ENCODE data around the gene TRIM31. TPM values are rescaled to one million over a fixed set of nuclear protein-coding genes. Genes with fewer than 3 reads are reported as not detected.
"Not testable (repeated sequence)": the region's sequence is repeated elsewhere in the genome, so short reads cannot be mapped to it uniquely, and the experiment has no call there.

The TRIM31 gene
- polyA plus RNA-seq, 1 of the 3 experiments (the other 2 are of a cell fraction): not detected

DNA sequence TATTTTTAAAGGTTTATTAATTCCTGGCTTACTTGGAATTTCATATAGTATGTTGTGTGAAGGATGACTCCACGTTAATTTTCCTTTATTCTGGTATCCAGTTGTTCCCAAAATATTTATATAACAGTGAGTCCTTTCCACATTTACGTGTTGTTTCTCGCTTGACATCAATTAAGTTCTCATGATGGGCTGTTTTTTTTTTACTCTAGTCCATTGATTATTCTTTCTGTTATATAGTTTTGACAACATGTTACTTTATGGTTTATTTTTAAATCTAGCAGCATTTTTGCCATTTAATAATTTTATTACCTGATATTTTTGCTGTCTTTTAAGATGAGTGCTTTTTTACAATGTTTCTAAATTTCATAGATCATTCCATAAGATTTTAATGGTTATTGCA lies 29.8 kb upstream of the TRIM31 start (continued):
- no peak for TF ChIP-seq ZBTB33 (IDR thresholded peaks at IDR 0.05; ENCODE audit: borderline replicate concordance, low read depth)
- TF ChIP-seq MEF2A (IDR thresholded peaks at IDR 0.05; ENCODE audit: borderline replicate concordance, low read depth): no peak
- no peak for TF ChIP-seq SIN3A (IDR thresholded peaks at IDR 0.05; ENCODE audit: borderline replicate concordance, low read depth, low read length)
- TF ChIP-seq GATA2 (CRISPR knock-in tag; IDR thresholded peaks at IDR 0.05): no peak

DNA sequence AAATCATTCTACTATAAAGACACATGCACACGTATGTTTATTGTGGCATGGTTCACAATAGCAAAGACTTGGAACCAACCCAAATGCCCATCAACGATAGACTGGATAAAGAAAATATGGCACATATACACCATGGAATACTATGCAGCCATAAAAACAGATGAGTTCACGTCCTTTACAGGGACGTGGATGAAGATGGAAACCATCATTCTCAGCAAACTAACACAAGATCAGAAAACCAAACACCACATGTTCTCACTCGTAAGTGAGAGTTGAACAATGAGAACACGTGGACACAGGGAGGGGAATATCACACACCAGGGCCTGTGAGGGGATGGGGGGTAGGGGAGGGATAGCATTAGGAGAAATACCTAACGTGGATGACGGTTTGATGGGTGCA lies 27.4 kb upstream of the TRIM31 start:
- DNase-seq; H4K20me1 ChIP-seq (ENCODE audit: insufficient read depth); H3K36me3 ChIP-seq (replicated peaks in 1 of 2; ENCODE audit: control insufficient read depth in 1 of 2, insufficient read depth in 2 of 2, low read length in 1 of 2); H3K9me2 ChIP-seq; H3K4me1 ChIP-seq (ENCODE audit: control insufficient read depth in 1 of 2, insufficient read depth in 2 of 2, low read depth in 1 of 2, low read length in 1 of 2); H3K9me3 ChIP-seq; H3K4me3 ChIP-seq (ENCODE audit: low read depth in 2 of 2, low read length in 1 of 2); POLR2A ChIA-PET; H3K27ac ChIP-seq (ENCODE audit: low read depth in 2 of 2, low read length in 1 of 2); H3K79me2 ChIP-seq (ENCODE audit: insufficient read depth); H3K9ac ChIP-seq; H3K4me2 ChIP-seq; H2AFZ ChIP-seq (ENCODE audit: low read depth); H3F3A ChIP-seq (replicated peaks; ENCODE audit: insufficient read depth): not testable (repeated sequence)
- 10% methylated on average over 8 of the region's 8 CpGs for WGBS (ENCODE audit: low lambda C conversion rate)
- CTCF ChIA-PET: interaction anchor here (9.3 kb wide), 1 partner anchor 9 kb away, joined by 91 read pairs; no protein-coding TSS in a partner anchor
- H3K27me3 ChIP-seq (ENCODE audit: insufficient read depth): peaks cover 35% of the 10 kb centered on the region

DNA sequence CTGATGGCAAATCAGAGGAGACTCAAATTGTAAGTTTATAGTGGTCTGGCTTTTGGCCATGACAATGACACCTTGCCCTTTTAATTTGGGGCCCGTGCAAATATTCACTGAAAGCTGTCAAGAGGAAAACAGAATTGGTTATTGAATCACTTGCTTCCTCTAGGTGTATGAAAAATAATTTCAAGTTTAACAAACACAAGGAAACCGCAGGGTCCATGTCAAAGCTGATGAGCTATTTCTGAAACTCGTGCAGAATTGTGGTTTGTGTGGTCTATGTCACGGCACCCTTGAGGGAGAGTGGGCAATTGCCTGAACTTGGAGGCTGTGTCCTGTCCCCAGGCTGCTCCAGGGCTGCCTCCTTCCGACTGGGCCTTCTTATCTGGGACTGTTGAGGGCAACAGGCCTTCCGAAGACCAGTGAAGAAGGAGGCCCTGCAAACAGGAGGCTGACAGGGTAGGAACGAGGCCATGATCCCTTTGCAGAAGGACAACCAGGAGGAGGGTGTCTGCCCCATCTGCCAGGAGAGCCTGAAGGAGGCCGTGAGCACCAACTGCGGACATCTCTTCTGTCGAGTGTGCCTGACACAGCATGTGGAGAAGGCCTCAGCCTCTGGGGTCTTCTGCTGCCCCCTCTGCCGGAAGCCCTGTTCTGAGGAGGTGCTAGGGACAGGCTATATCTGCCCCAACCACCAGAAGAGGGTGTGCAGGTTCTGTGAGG lies 23.8 kb upstream of the TRIM31 start:
- POLR2A ChIA-PET: no interaction called here

More for the DNA sequence above, 23.8 kb upstream of the TRIM31 start:
- Histone ChIP-seq H3K27ac (ENCODE audit: low read depth in 2 of 2, low read length in 1 of 2) (no peak overlapping the region), H3K4me1 (ENCODE audit: control insufficient read depth in 1 of 2, insufficient read depth in 2 of 2, low read depth in 1 of 2, low read length in 1 of 2) (no peaks in the 10 kb centered on the region), H3K27me3 (ENCODE audit: insufficient read depth) (peaks cover 52% of the 10 kb centered on the region), H4K20me1 (ENCODE audit: insufficient read depth) (no peaks in the 10 kb centered on the region), H3K4me2 (no peak overlapping the region), H3K9ac (no peak overlapping the region), H3K79me2 (ENCODE audit: insufficient read depth) (no peaks in the 10 kb centered on the region), H2AFZ (ENCODE audit: low read depth) (no peak overlapping the region), H3K9me2 (no peaks in the 10 kb centered on the region), H3K9me3 (no peaks in the 10 kb centered on the region), H3K36me3 (replicated peaks in 1 of 2; ENCODE audit: control insufficient read depth in 1 of 2, insufficient read depth in 2 of 2, low read length in 1 of 2) (no peaks in the 10 kb centered on the region), H3K4me3 (ENCODE audit: low read depth in 2 of 2, low read length in 1 of 2) (no peak overlapping the region), H3F3A (replicated peaks; ENCODE audit: insufficient read depth) (no peaks in the 10 kb centered on the region)
- CTCF ChIA-PET: interaction anchor here (1.1 to 1.8 kb wide), 2 partner anchors 33 to 43 kb away, joined by 3 to 8 read pairs; no protein-coding TSS in a partner anchor
- no peak for DNase-seq
- TF ChIP-seq YY1 (IDR thresholded peaks at IDR 0.05; ENCODE audit: low read depth) (no peak), IRF3 (IDR thresholded peaks at IDR 0.05; ENCODE audit: low read depth, low read length) (no peak), EP300 (IDR thresholded peaks at IDR 0.05; ENCODE audit: borderline replicate concordance in 1 of 2, low read depth in 1 of 2, low read length in 1 of 2) (no peak)
- WGBS (ENCODE audit: low lambda C conversion rate): 19% methylated on average over 8 of the region's 11 CpGs
